GM18870 (cell line): Measurements from ENCODE around the gene LYRM7.

ENCODE experiments used
- ATAC-seq: cut with Tn5 transposase; IDR thresholded peaks from one replicate; pipeline ENCODE4 v1.9.1; 2021; ENCODE audit warnings: moderate library complexity; ENCODE audit not compliant: unreplicated experiment

The LYRM7 gene

GRCh38 chr5:131254741-131255140 lies 84.0 kb downstream of the LYRM7 start:
- ATAC-seq, result no peak
